ENCODE data around the gene CYP17A1.
"Not testable (repeated sequence)": the region's sequence is repeated elsewhere in the genome, so short reads cannot be mapped to it uniquely, and the experiment has no call there.

The CYP17A1 gene

GRCh38 chr10:102837230-102837721 is at the start of gene CYP17A1:
CYP17A1 (minus strand) TSS chr10:102837413; CDS start chr10:102837361, 52 bp downstream.
- DNase-seq (ENCODE audit: low spot score): no peak

GRCh38 chr10:102880256-102880655 is 43.0 kb upstream of the CYP17A1 start:
- DNase-seq (ENCODE audit: low spot score): no peak

- no peak for DNase-seq (ENCODE audit: low spot score)
Observed at GRCh38 chr10:102878629-102879028, 41.4 kb upstream of the CYP17A1 start.

GRCh38 chr10:102876747-102877153 is 39.5 kb upstream of the CYP17A1 start:
- DNase-seq (ENCODE audit: low spot score): no peak

GRCh38 chr10:102872163-102872562 is 35.0 kb upstream of the CYP17A1 start:
- DNase-seq (ENCODE audit: low spot score): no peak

- DNase-seq (ENCODE audit: low spot score): no peak
Observed at GRCh38 chr10:102870221-102870620, 33.0 kb upstream of the CYP17A1 start.

- peak; percentile 71 for DNase-seq (ENCODE audit: low spot score)
Observed at GRCh38 chr10:102869258-102870198, 32.3 kb upstream of the CYP17A1 start, which contains the start of gene AS3MT. AS3MT (plus strand) TSS chr10:102869470; CDS start chr10:102869593, 123 bp downstream.

GRCh38 chr10:102868911-102869257 is 31.7 kb upstream of the CYP17A1 start:
- DNase-seq (ENCODE audit: low spot score): no peak

GRCh38 chr10:102865620-102866019 is 28.4 kb upstream of the CYP17A1 start:
- no peak for DNase-seq (ENCODE audit: low spot score)

GRCh38 chr10:102863660-102864059 is 26.4 kb upstream of the CYP17A1 start:
- DNase-seq (ENCODE audit: low spot score): no peak

GRCh38 chr10:102859911-102860310 is 22.7 kb upstream of the CYP17A1 start:
- DNase-seq (ENCODE audit: low spot score): no peak

GRCh38 chr10:102856758-102857424 is 19.7 kb upstream of the CYP17A1 start:
- DNase-seq (ENCODE audit: low spot score): no peak

GRCh38 chr10:102855731-102856436 is 18.7 kb upstream of the CYP17A1 start:
- DNase-seq (ENCODE audit: low spot score): peak; percentile 83

GRCh38 chr10:102853237-102853636 is 16.0 kb upstream of the CYP17A1 start:
- DNase-seq (ENCODE audit: low spot score): not testable (repeated sequence)

GRCh38 chr10:102850025-102850518 is 12.9 kb upstream of the CYP17A1 start:
- DNase-seq (ENCODE audit: low spot score): no peak

GRCh38 chr10:102845352-102845902 is 8.2 kb upstream of the CYP17A1 start:
- DNase-seq (ENCODE audit: low spot score): no peak

GRCh38 chr10:102844190-102844776 is 7.1 kb upstream of the CYP17A1 start:
- DNase-seq (ENCODE audit: low spot score): not testable (repeated sequence)

GRCh38 chr10:102843139-102843538 is 5.9 kb upstream of the CYP17A1 start:
- not testable (repeated sequence) for DNase-seq (ENCODE audit: low spot score)

GRCh38 chr10:102841827-102842345 is 4.7 kb upstream of the CYP17A1 start:
- no peak for DNase-seq (ENCODE audit: low spot score)

- DNase-seq (ENCODE audit: low spot score): not testable (repeated sequence)
Observed at GRCh38 chr10:102838276-102838927, 1.2 kb upstream of the CYP17A1 start.
